H9 (cell line): ENCODE results near the gene C5orf34. TPM values are rescaled to one million over a fixed set of nuclear protein-coding genes. Genes with fewer than 3 reads are reported as not detected.

Source experiments
- DNase-seq: peaks from one replicate; pipeline ENCODE4 v3.0.0-alpha.2; 2017
- H2AFZ ChIP-seq: one replicate; pipeline ENCODE4 v1.6.1; 2013; ENCODE audit warnings: mild to moderate bottlenecking, low read length, control low read depth, moderate library complexity
- H2AK5ac ChIP-seq: 2 replicates; pipeline ENCODE4 v1.6.1; 2013; ENCODE audit warnings: low read length, control low read depth, mixed read lengths; ENCODE audit not compliant: insufficient read length
- H2BK120ac ChIP-seq: one replicate; pipeline ENCODE4 v1.6.1; 2013; ENCODE audit warnings: low read depth, mild to moderate bottlenecking, low read length, control low read depth, inconsistent platforms; ENCODE audit not compliant: poor library complexity, severe bottlenecking
- H2BK12ac ChIP-seq: 2 replicates; pipeline ENCODE4 v1.6.1; 2013; ENCODE audit warnings: low read length, control low read depth, mixed read lengths, low read depth; ENCODE audit not compliant: insufficient read length
- H2BK15ac ChIP-seq: 2 replicates; pipeline ENCODE4 v1.6.1; 2013; ENCODE audit warnings: low read depth, low read length, control low read depth
- H2BK20ac ChIP-seq: one replicate; pipeline ENCODE4 v1.6.1; 2013; ENCODE audit warnings: low read depth, mild to moderate bottlenecking, low read length, control low read depth, inconsistent platforms; ENCODE audit not compliant: poor library complexity, severe bottlenecking
- H2BK5ac ChIP-seq: 2 replicates; pipeline ENCODE4 v1.6.1; 2013; ENCODE audit warnings: low read length, control low read depth, mixed read lengths; ENCODE audit not compliant: insufficient read length
- H3K14ac ChIP-seq: 2 replicates; pipeline ENCODE4 v1.6.1; 2013; ENCODE audit warnings: low read length, control low read depth; ENCODE audit not compliant: insufficient read depth
- H3K18ac ChIP-seq: 2 replicates; pipeline ENCODE4 v1.6.1; 2013; ENCODE audit warnings: low read depth, mild to moderate bottlenecking, mixed read lengths, low read length, control low read depth; ENCODE audit not compliant: insufficient read length
- H3K23ac ChIP-seq: 2 replicates; pipeline ENCODE4 v1.6.1; 2013; ENCODE audit warnings: low read length, control low read depth, mixed read lengths, low read depth; ENCODE audit not compliant: insufficient read length
- H3K23me2 ChIP-seq: 2 replicates; pipeline ENCODE4 v1.6.1; 2013; ENCODE audit warnings: low read depth, mild to moderate bottlenecking, mixed read lengths, low read length, control low read depth; ENCODE audit not compliant: insufficient read length, poor library complexity, severe bottlenecking
- H3K27ac ChIP-seq: 2 replicates; pipeline ENCODE4 v1.5.1; 2013; ENCODE audit warnings: low read length, control low read depth, mixed read lengths, low read depth; ENCODE audit not compliant: insufficient read length
- H3K27me3 ChIP-seq: 2 replicates; pipeline ENCODE4 v1.6.1; 2013; ENCODE audit warnings: low read length, control low read depth, inconsistent platforms; ENCODE audit not compliant: insufficient read depth
- H3K4ac ChIP-seq: 2 replicates; pipeline ENCODE4 v1.6.1; 2013; ENCODE audit warnings: low read depth, mild to moderate bottlenecking, control low read depth, inconsistent platforms, low read length, moderate library complexity
- H3K4me1 ChIP-seq: 2 replicates; pipeline ENCODE4 v1.6.1; 2013; ENCODE audit warnings: low read length, control low read depth, inconsistent platforms; ENCODE audit not compliant: insufficient read depth
- H3K4me2 ChIP-seq: 2 replicates; pipeline ENCODE4 v1.6.1; 2013; ENCODE audit warnings: low read length, control low read depth, mixed read lengths; ENCODE audit not compliant: insufficient read length, insufficient read depth
- H3K56ac ChIP-seq: 2 replicates; pipeline ENCODE4 v1.6.1; 2013; ENCODE audit warnings: low read depth, mild to moderate bottlenecking, mixed read lengths, low read length, control low read depth; ENCODE audit not compliant: insufficient read length
- H3K79me1 ChIP-seq: 2 replicates; pipeline ENCODE4 v1.6.1; 2013; ENCODE audit warnings: low read depth, mild to moderate bottlenecking, moderate library complexity, low read length, control low read depth, inconsistent platforms; ENCODE audit not compliant: insufficient read depth, poor library complexity, severe bottlenecking
- H3K79me2 ChIP-seq: 2 replicates; pipeline ENCODE4 v1.6.1; 2013; ENCODE audit warnings: low read length, control low read depth, inconsistent platforms; ENCODE audit not compliant: insufficient read depth
- H3K9ac ChIP-seq: 2 replicates; pipeline ENCODE4 v1.6.1; 2013; ENCODE audit warnings: low read length, control low read depth, mixed read lengths; ENCODE audit not compliant: insufficient read length; ENCODE audit errors: extremely low read depth
- H3K9me3 ChIP-seq: one replicate; pipeline ENCODE4 v1.6.1; 2013; ENCODE audit warnings: low read depth, low read length, inconsistent platforms; ENCODE audit not compliant: control insufficient read depth
- H3T11ph ChIP-seq: one replicate; pipeline ENCODE4 v1.6.1; 2013; ENCODE audit warnings: mild to moderate bottlenecking, low read length, control low read depth, inconsistent platforms
- H4K20me1 ChIP-seq: one replicate; pipeline ENCODE4 v1.6.1; 2013; ENCODE audit not compliant: control insufficient read depth, insufficient read length, insufficient read depth
- H4K5ac ChIP-seq: 2 replicates; pipeline ENCODE4 v1.6.1; 2013; ENCODE audit warnings: low read depth, mild to moderate bottlenecking, mixed read lengths, low read length, control low read depth; ENCODE audit not compliant: insufficient read length
- H4K8ac ChIP-seq: replicated peaks from 2 replicates; pipeline ENCODE4 v1.6.1; 2013; ENCODE audit warnings: low read length, control low read depth, mixed read lengths, low read depth; ENCODE audit not compliant: insufficient read length
- H4K91ac ChIP-seq: 2 replicates; pipeline ENCODE4 v1.6.1; 2013; ENCODE audit warnings: low read depth, mild to moderate bottlenecking, moderate library complexity, mixed read lengths, low read length, control low read depth; ENCODE audit not compliant: insufficient read length
- H3K27ac Mint-ChIP-seq, 3 experiments: 2 replicates in 2 of 3; 3 replicates in 1 of 3; pipeline ENCODE4 v1.8.0; 2020 to 2021; ENCODE audit warnings: mixed read lengths in 3 of 3, mild to moderate bottlenecking in 1 of 3, moderate library complexity in 1 of 3
- H3K27me3 Mint-ChIP-seq: 2 replicates; pipeline ENCODE4 v1.8.0; 2021; ENCODE audit warnings: low read depth, mild to moderate bottlenecking, moderate library complexity, mixed read lengths
- H3K36me3 Mint-ChIP-seq, 3 experiments: 2 replicates in 2 of 3; 3 replicates in 1 of 3; pipeline ENCODE4 v1.8.0; 2020 to 2021; ENCODE audit warnings: low read depth in 3 of 3, mixed read lengths in 3 of 3; ENCODE audit not compliant: insufficient read depth in 1 of 3
- H3K4me1 Mint-ChIP-seq, 2 experiments: 2 replicates each; pipeline ENCODE4 v1.8.0; 2020; ENCODE audit warnings: mixed read lengths in 2 of 2
- H3K4me3 Mint-ChIP-seq, 2 experiments: 2 replicates in 1 of 2; 3 replicates in 1 of 2; pipeline ENCODE4 v1.8.0; 2020 to 2021; ENCODE audit warnings: mild to moderate bottlenecking in 2 of 2, mixed read lengths in 2 of 2, moderate library complexity in 1 of 2
- H3K9me3 Mint-ChIP-seq, 2 experiments: 2 replicates in 1 of 2; 3 replicates in 1 of 2; pipeline ENCODE4 v1.8.0; 2020; ENCODE audit warnings: mild to moderate bottlenecking in 2 of 2, mixed read lengths in 2 of 2, moderate library complexity in 1 of 2
- CTCF ChIP-seq: fragments of 200-600 bp; sonication (generic); conservative IDR thresholded peaks from 3 replicates; pipeline ENCODE4 v1.8.0; 2021; ENCODE audit warnings: antibody characterized with exemption, mild to moderate bottlenecking
- WGBS: extraction: QIAGEN DNeasy Blood & Tissue Kit; methylation state at CpG from one replicate; pipeline ENCODE4 v1.1.7; 2013; ENCODE audit warnings: missing lambda C conversion rate, low lambda C conversion rate, mixed read lengths; ENCODE audit not compliant: insufficient read length; ENCODE audit errors: extremely low coverage; 5-methylcytosine and 5-hydroxymethylcytosine counted together
- total RNA-seq: library from RNA; stranded (reverse); gene quantifications from 2 replicates; pipeline ENCODE4 v1.2.1, GENCODE V29; 2021

The C5orf34 gene
- total RNA-seq, 1 experiment from 2014 or later = 7.7 TPM

DNA sequence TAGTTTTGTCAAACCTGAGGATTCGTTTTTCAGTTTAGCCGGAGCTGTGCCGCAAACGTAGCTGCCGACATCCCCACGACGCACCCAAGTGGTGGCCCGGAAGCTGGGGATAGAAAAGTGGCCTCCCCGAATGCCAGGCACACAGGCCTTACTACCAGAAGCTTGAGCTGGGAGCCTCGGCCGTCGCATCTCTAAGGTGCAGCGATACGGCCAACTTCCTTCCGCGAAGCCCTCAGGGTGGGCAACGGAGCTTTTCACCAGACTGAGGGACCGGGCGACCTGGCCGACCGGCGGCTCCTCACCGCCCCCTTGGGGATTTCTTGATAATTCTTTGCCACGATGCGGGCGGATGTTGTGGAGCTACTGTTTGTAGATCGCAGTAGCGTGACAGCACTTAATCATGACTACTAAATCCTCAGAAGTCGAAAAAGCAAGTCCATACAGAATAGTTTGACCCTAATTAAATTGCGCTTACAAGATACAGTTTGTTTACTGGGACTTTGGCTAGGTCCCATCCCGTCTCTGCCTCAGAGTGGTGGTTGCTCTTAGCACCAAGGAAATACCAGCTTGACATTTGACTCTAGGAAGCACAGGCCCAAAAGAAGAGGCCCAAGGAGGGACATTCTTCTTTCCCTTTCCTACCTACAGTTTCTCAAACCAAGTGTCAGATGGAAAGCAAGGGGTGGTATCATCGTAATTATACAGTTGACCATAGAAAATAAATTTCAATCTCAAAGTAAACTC, 30.7 kb downstream of the C5orf34 start:
- Histone ChIP-seq H4K8ac (no peak overlapping the region), H3K27ac (peak overlapping the region; percentile 65), H2AFZ (no peak overlapping the region), H3K18ac (peak overlapping the region; percentile 91), H2BK5ac (no peak overlapping the region), H2BK120ac (no peak overlapping the region), H2AK5ac (no peak overlapping the region), H3K14ac (peak overlapping the region; percentile 95), H2BK20ac (no peak overlapping the region), H3K9ac (peak overlapping the region; percentile 91), H3K23ac (no peak overlapping the region), H3K79me2 (no peaks in the 10 kb centered on the region), H3K23me2 (peaks cover 2% of the 10 kb centered on the region), H3K27me3 (no peaks in the 10 kb centered on the region), H3K4me2 (peak overlapping the region; percentile 85), H3K4ac (no peak overlapping the region; the same call in 1 of the 2 replicates), H3K9me3 (no peaks in the 10 kb centered on the region), H3K4me1 (no peaks in the 10 kb centered on the region), H3K79me1 (no peaks in the 10 kb centered on the region), H3K56ac (peak overlapping the region; percentile 51), H2BK15ac (no peak overlapping the region), H2BK12ac (no peak overlapping the region), H3T11ph (no peak overlapping the region), H4K91ac (no peak overlapping the region), H4K5ac (peak overlapping the region; percentile 23), H4K20me1 (no peaks in the 10 kb centered on the region)
- DNase-seq = peak; percentile 85
- no peaks in the 10 kb centered on the region for H3K9me3 Mint-ChIP-seq
- peaks cover 14% of the 10 kb centered on the region in 2 experiments for H3K4me1 Mint-ChIP-seq
- WGBS = no CpG with 5 or more reads among the region's 32 CpGs
- peak overlapping the region; percentile 97 to 98 for H3K4me3 Mint-ChIP-seq
- TF ChIP-seq CTCF = peak; percentile 80
- no peaks in the 10 kb centered on the region for H3K27me3 Mint-ChIP-seq
- peaks cover 0 to 15% (median 2%) of the 10 kb centered on the region in 3 experiments; a peak in 6 of 7 replicates for H3K36me3 Mint-ChIP-seq
- H3K27ac Mint-ChIP-seq = peak overlapping the region; percentile 99 to 100 (median 99)
